HCT116 (cell line): ENCODE results near the gene SLC38A3. TPM values are rescaled to one million over a fixed set of nuclear protein-coding genes. Genes with fewer than 3 reads are reported as not detected.
A peak's percentile ranks its signal among the peaks of the same experiment; 100 is the strongest.
"Not testable (repeated sequence)": the region's sequence is repeated elsewhere in the genome, so short reads cannot be mapped to it uniquely, and the experiment has no call there.

Experiments used
- ATAC-seq: fragments of 200-7000 bp; cut with Tn5 transposase; 2 replicates; pipeline ENCODE4 v1.9.1; 2020; ENCODE audit warnings: mild to moderate bottlenecking, moderate library complexity
- BruUV-seq: library from RNA; stranded (reverse); fragments of 400-500 nt; replicated peaks from 2 replicates; lab custom pipeline; 2021; lab: Mats Ljungman, UMichigan
- CTCF ChIA-PET: fragments of 300-600 bp; sonication (Branson Sonifier 250); formaldehyde crosslinking; loops from one replicate; lab custom pipeline; 2021; ENCODE audit warnings: antibody characterized with exemption; lab: Charles Lee
- POLR2A ChIA-PET: fragments of 300-600, 350-600 bp; sonication (Branson Sonifier 250); formaldehyde crosslinking; loops from one replicate; lab custom pipeline; 2021; ENCODE audit warnings: antibody characterized with exemption; lab: Charles Lee
- RAD21 ChIA-PET, 2 experiments: fragments of 300-600 bp; sonication (Branson Sonifier 250); formaldehyde crosslinking; loops; one replicate each; lab custom pipeline; 2023; ENCODE audit warnings: low total read pairs in 2 of 2; ENCODE audit not compliant: uncharacterized antibody in 2 of 2, unreplicated experiment in 2 of 2, low non-redundant PET in 1 of 2; lab: Charles Lee
- DNase-seq: peaks from one replicate; pipeline ENCODE4 v3.0.0-alpha.2; 2010; ENCODE audit warnings: low read depth, low spot score
- H2AFZ ChIP-seq: fragments of 200-600 bp; shearing (Covaris generic), sonication (generic); 2 replicates; pipeline ENCODE4 v1.6.1; 2017; ENCODE audit warnings: low read depth, mixed run types, mixed read lengths, antibody characterized with exemption, low read length; ENCODE audit not compliant: poor library complexity, severe bottlenecking
- H3K27ac ChIP-seq: 2 replicates; pipeline ENCODE4 v1.5.1; 2012; ENCODE audit warnings: low read depth, low read length
- H3K27me3 ChIP-seq: fragments of 200-600 bp; sonication (generic); 2 replicates; pipeline ENCODE4 v1.6.1; 2016; ENCODE audit warnings: mixed run types, low read length, mixed read lengths; ENCODE audit not compliant: insufficient read depth
- H3K36me3 ChIP-seq, 2 experiments: fragments of 200-500 bp in 1 of 2; fragments of 200-600 bp in 1 of 2; sonication (Bioruptor generic) in 1 of 2; sonication (generic) in 1 of 2; 2 replicates each; pipeline versions ENCODE4 v1.5.1 to v1.6.1; 2014 to 2016; ENCODE audit warnings: low read length in 2 of 2, inconsistent platforms in 1 of 2, mixed read lengths in 1 of 2, mixed run types in 1 of 2; ENCODE audit not compliant: insufficient read depth in 2 of 2, control insufficient read depth in 1 of 2
- H3K4me1 ChIP-seq, 2 experiments: fragments of 200-600 bp in 1 of 2; sonication (generic) in 1 of 2; 2 replicates each; pipeline versions ENCODE4 v1.5.1 to v1.6.1; 2012 to 2017; ENCODE audit warnings: low read length in 2 of 2, inconsistent platforms in 1 of 2, mild to moderate bottlenecking in 1 of 2, mixed read lengths in 1 of 2, mixed run types in 1 of 2, moderate library complexity in 1 of 2; ENCODE audit not compliant: insufficient read depth in 2 of 2, control insufficient read depth in 1 of 2
- H3K4me2 ChIP-seq: fragments of 200-600 bp; sonication (generic); 2 replicates; pipeline ENCODE4 v1.6.1; 2017; ENCODE audit warnings: mixed run types, low read length, mixed read lengths
- H3K4me3 ChIP-seq, 2 experiments: fragments of 200-600 bp in 1 of 2; sonication (generic) in 1 of 2; replicated peaks in 1 of 2; 2 replicates each; pipeline ENCODE4 v1.5.1; 2011 to 2016; ENCODE audit warnings: low read length in 2 of 2, control low read depth in 1 of 2, low read depth in 1 of 2, mild to moderate bottlenecking in 1 of 2, mixed read lengths in 1 of 2, mixed run types in 1 of 2
- H3K79me2 ChIP-seq: fragments of 200-600 bp; sonication (generic); 2 replicates; pipeline ENCODE4 v1.6.1; 2017; ENCODE audit warnings: mild to moderate bottlenecking, mixed run types, low read length, moderate library complexity, mixed read lengths; ENCODE audit not compliant: insufficient read depth
- H3K9ac ChIP-seq: fragments of 200-600 bp; sonication (generic); 2 replicates; pipeline ENCODE4 v1.6.1; 2016; ENCODE audit warnings: low read length, mixed read lengths
- H3K9me2 ChIP-seq: fragments of 200-600 bp; sonication (generic), shearing (Covaris generic); 2 replicates; pipeline ENCODE4 v1.6.1; 2017; ENCODE audit warnings: mixed run types, mild to moderate bottlenecking, moderate library complexity; ENCODE audit not compliant: insufficient read depth
- H3K9me3 ChIP-seq, 2 experiments: fragments of 200-500 bp in 1 of 2; fragments of 200-600 bp in 1 of 2; sonication (Bioruptor generic) in 1 of 2; sonication (generic) in 1 of 2; 2 replicates each; pipeline ENCODE4 v1.6.1; 2014 to 2017; ENCODE audit warnings: low read length in 2 of 2, mixed read lengths in 2 of 2, inconsistent platforms in 1 of 2, low read depth in 1 of 2, mild to moderate bottlenecking in 1 of 2, mixed run types in 1 of 2, moderate library complexity in 1 of 2; ENCODE audit not compliant: control insufficient read depth in 1 of 2, insufficient read depth in 1 of 2
- H4K20me1 ChIP-seq: fragments of 200-600 bp; sonication (generic), shearing (Covaris generic); 2 replicates; pipeline ENCODE4 v1.6.1; 2017; ENCODE audit warnings: mixed run types, mild to moderate bottlenecking, moderate library complexity; ENCODE audit not compliant: insufficient read depth
- CBX3 ChIP-seq: IDR thresholded peaks from 2 replicates; pipeline ENCODE4 v1.6.1; 2012; ENCODE audit warnings: low read depth
- ELF1 ChIP-seq: IDR thresholded peaks from 2 replicates; pipeline ENCODE4 v1.6.1; 2012; ENCODE audit warnings: low read depth, borderline replicate concordance
- EZH2 ChIP-seq: fragments of 200-600 bp; sonication (generic); IDR thresholded peaks from 2 replicates; pipeline ENCODE4 v1.6.1; 2017; ENCODE audit warnings: antibody characterized with exemption, mixed run types
- EZH2phosphoT487 ChIP-seq: fragments of 200-600 bp; IDR thresholded peaks from 2 replicates; pipeline ENCODE4 v1.6.1; 2018; ENCODE audit warnings: antibody characterized with exemption, borderline replicate concordance
- FOSL1 ChIP-seq: IDR thresholded peaks from 2 replicates; pipeline ENCODE4 v1.6.1; 2012; ENCODE audit warnings: low read depth
- POLR2A ChIP-seq: IDR thresholded peaks from 2 replicates; pipeline ENCODE4 v1.7.0; 2011; ENCODE audit warnings: borderline replicate concordance; ENCODE audit not compliant: insufficient read depth, insufficient read length; ENCODE audit errors: extremely low read depth
- RAD21 ChIP-seq: IDR thresholded peaks from 2 replicates; pipeline ENCODE4 v1.6.1; 2012; ENCODE audit warnings: low read depth, mild to moderate bottlenecking
- SIN3A ChIP-seq: IDR thresholded peaks from 2 replicates; pipeline ENCODE4 v1.6.1; 2012; ENCODE audit warnings: low read depth
- SP1 ChIP-seq: IDR thresholded peaks from 2 replicates; pipeline ENCODE4 v1.6.1; 2012; ENCODE audit warnings: low read depth
- SRF ChIP-seq: IDR thresholded peaks from 2 replicates; pipeline ENCODE4 v1.6.1; 2012; ENCODE audit warnings: low read depth
- YY1 ChIP-seq: IDR thresholded peaks from 2 replicates; pipeline ENCODE4 v1.6.1; 2011; ENCODE audit warnings: low read length, low read depth, moderate library complexity, mild to moderate bottlenecking; ENCODE audit not compliant: insufficient replicate concordance; ENCODE audit errors: extremely low read depth
- intact Hi-C: fragments of 100-400 bp; cut with micrococcal nuclease; formaldehyde crosslinking; loops from 2 replicates; pipeline ENCODE4 v1.10.0; 2022
- total RNA-seq: library from RNA; stranded (reverse); gene quantifications from one replicate; pipeline ENCODE4 v1.2.1, GENCODE V29; 2021; ENCODE audit not compliant: unreplicated experiment
- TF ChIP-seq, protein P1 (sequence below): IDR thresholded peaks from 2 replicates; pipeline ENCODE4 v1.6.1; 2012
- TF ChIP-seq, protein P2 (sequence below): IDR thresholded peaks from 2 replicates; pipeline ENCODE4 v1.6.1; 2012
- TF ChIP-seq, protein P3 (sequence below): IDR thresholded peaks from 2 replicates; pipeline ENCODE4 v1.6.1; 2011; ENCODE audit warnings: mild to moderate bottlenecking, low read length, moderate library complexity; ENCODE audit not compliant: insufficient replicate concordance; ENCODE audit errors: extremely low read depth
- TF ChIP-seq, protein P4 (sequence below): IDR thresholded peaks from 2 replicates; pipeline ENCODE4 v1.6.1; 2012; ENCODE audit warnings: low read depth

The SLC38A3 gene
- total RNA-seq, 1 experiment from 2014 or later, result 3.1 TPM

DNA sequence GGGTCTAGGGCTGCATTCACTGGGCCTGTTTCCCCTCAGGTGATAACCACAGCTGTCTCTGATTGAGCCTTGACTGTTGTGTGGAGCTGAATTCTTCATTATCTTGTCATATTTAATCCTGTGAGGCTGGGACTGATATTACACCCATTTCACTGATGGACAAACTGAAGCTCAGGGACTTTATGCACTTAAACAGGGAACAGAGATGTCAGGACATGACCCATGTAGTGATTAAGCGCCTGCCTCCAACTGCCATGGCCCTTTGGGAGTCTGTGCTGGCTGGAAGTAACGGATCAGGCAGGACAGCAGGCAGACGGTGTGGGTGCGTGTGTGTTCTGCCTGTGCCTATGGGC lies 38.4 kb downstream of the SLC38A3 start:
- intact Hi-C loops, result no loop called here
- H3K27me3 ChIP-seq, result no peaks in the 10 kb centered on the region
- CTCF ChIA-PET, result interaction anchor here (0.8 to 1.4 kb wide), 3 partner anchors 16 to 49 kb away, joined by 3 to 8 read pairs (median 3); no protein-coding TSS in a partner anchor
- RAD21 ChIA-PET, result no interaction called here
- no peak for TF ChIP-seq EZH2
- TF ChIP-seq YY1, result no peak
- TF ChIP-seq, protein P1, sequence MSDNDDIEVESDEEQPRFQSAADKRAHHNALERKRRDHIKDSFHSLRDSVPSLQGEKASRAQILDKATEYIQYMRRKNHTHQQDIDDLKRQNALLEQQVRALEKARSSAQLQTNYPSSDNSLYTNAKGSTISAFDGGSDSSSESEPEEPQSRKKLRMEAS, result no peak
- TF ChIP-seq SP1, result no peak
- TF ChIP-seq SRF, result no peak
- TF ChIP-seq, protein P2, sequence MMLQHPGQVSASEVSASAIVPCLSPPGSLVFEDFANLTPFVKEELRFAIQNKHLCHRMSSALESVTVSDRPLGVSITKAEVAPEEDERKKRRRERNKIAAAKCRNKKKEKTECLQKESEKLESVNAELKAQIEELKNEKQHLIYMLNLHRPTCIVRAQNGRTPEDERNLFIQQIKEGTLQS, result no peak
- TF ChIP-seq SIN3A, result no peak
- no peak for TF ChIP-seq POLR2A
- no peak for TF ChIP-seq FOSL1
- TF ChIP-seq CBX3, result no peak
- TF ChIP-seq EZH2phosphoT487, result no peak
- TF ChIP-seq, protein P3, sequence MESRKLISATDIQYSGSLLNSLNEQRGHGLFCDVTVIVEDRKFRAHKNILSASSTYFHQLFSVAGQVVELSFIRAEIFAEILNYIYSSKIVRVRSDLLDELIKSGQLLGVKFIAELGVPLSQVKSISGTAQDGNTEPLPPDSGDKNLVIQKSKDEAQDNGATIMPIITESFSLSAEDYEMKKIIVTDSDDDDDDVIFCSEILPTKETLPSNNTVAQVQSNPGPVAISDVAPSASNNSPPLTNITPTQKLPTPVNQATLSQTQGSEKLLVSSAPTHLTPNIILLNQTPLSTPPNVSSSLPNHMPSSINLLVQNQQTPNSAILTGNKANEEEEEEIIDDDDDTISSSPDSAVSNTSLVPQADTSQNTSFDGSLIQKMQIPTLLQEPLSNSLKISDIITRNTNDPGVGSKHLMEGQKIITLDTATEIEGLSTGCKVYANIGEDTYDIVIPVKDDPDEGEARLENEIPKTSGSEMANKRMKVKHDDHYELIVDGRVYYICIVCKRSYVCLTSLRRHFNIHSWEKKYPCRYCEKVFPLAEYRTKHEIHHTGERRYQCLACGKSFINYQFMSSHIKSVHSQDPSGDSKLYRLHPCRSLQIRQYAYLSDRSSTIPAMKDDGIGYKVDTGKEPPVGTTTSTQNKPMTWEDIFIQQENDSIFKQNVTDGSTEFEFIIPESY, result no peak
- no peak for TF ChIP-seq ELF1
- TF ChIP-seq, protein P4, sequence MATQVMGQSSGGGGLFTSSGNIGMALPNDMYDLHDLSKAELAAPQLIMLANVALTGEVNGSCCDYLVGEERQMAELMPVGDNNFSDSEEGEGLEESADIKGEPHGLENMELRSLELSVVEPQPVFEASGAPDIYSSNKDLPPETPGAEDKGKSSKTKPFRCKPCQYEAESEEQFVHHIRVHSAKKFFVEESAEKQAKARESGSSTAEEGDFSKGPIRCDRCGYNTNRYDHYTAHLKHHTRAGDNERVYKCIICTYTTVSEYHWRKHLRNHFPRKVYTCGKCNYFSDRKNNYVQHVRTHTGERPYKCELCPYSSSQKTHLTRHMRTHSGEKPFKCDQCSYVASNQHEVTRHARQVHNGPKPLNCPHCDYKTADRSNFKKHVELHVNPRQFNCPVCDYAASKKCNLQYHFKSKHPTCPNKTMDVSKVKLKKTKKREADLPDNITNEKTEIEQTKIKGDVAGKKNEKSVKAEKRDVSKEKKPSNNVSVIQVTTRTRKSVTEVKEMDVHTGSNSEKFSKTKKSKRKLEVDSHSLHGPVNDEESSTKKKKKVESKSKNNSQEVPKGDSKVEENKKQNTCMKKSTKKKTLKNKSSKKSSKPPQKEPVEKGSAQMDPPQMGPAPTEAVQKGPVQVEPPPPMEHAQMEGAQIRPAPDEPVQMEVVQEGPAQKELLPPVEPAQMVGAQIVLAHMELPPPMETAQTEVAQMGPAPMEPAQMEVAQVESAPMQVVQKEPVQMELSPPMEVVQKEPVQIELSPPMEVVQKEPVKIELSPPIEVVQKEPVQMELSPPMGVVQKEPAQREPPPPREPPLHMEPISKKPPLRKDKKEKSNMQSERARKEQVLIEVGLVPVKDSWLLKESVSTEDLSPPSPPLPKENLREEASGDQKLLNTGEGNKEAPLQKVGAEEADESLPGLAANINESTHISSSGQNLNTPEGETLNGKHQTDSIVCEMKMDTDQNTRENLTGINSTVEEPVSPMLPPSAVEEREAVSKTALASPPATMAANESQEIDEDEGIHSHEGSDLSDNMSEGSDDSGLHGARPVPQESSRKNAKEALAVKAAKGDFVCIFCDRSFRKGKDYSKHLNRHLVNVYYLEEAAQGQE, result no peak
- no peak for TF ChIP-seq RAD21
- POLR2A ChIA-PET, result interaction anchor here (0.8 to 0.9 kb wide), 2 partner anchors 16 to 21 kb away, joined by 3 to 4 read pairs; no protein-coding TSS in a partner anchor
- no peaks in the 10 kb centered on the region for H3K9me2 ChIP-seq
- peak overlapping the region; percentile 19; the same call in 1 of the 2 replicates for H3K27ac ChIP-seq
- H3K9me3 ChIP-seq, result no peaks in the 10 kb centered on the region
- DNase-seq, result no peak
- peaks cover 40 to 58% of the 10 kb centered on the region in 2 experiments for H3K4me1 ChIP-seq
- H3K4me2 ChIP-seq, result no peak overlapping the region
- no TSS peak for BruUV-seq
- H2AFZ ChIP-seq, result no peak overlapping the region
- H4K20me1 ChIP-seq, result no peaks in the 10 kb centered on the region
- peaks cover 0 to 5% of the 10 kb centered on the region in 2 experiments; a peak in 1 of 4 replicates for H3K36me3 ChIP-seq
- no peak for ATAC-seq
- H3K4me3 ChIP-seq, result no peak overlapping the region
- H3K9ac ChIP-seq, result no peak overlapping the region
- H3K79me2 ChIP-seq, result peaks cover 95% of the 10 kb centered on the region

DNA sequence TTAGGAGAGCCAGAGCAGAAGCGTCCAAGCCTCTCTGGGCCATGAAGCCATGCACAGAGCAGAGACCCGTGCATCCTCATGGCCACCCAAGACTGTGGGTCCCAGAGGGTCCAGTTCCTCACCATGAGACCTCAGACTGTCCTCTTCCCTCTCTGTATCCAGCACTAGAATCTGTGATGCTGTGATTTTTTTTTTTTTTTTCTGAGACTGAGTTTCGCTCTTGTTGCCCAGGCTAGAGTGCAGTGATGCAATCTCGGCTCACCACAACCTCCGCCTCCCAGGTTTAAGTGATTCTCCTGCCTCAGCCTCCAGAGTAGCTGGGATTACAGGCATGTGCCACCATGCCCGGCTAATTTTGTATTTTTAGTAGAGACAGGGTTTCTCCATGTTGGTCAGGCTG lies 39.7 kb downstream of the SLC38A3 start:
- H3K9me2 ChIP-seq, BruUV-seq, intact Hi-C loops, H4K20me1 ChIP-seq, POLR2A ChIA-PET, H3K4me3 ChIP-seq, H3K27me3 ChIP-seq, H3K36me3 ChIP-seq, ATAC-seq, DNase-seq, H3K9me3 ChIP-seq, H2AFZ ChIP-seq, RAD21 ChIA-PET, H3K4me2 ChIP-seq, H3K9ac ChIP-seq: not testable (repeated sequence)
- peaks cover 95% of the 10 kb centered on the region for H3K79me2 ChIP-seq
- H3K4me1 ChIP-seq, result peaks cover 38 to 64% of the 10 kb centered on the region in 2 experiments
- CTCF ChIA-PET, result interaction anchor here (0.6 to 1.4 kb wide), 2 partner anchors 15 to 1073 kb away, joined by 3 read pairs; no protein-coding TSS in a partner anchor
- peak overlapping the region; percentile 86 for H3K27ac ChIP-seq
